Prostate gland (tissue), 2 donors: Measurements from ENCODE around the gene AKT2. TPM values are rescaled to one million over a fixed set of nuclear protein-coding genes. Genes with fewer than 3 reads are reported as not detected.
A peak's percentile ranks its signal among the peaks of the same experiment; 100 is the strongest.

Experiments used
- DNase-seq: peaks from one replicate; pipeline ENCODE4 v3.0.0-alpha.2; 2019; ENCODE audit warnings: low spot score
- H3K27ac ChIP-seq, 2 donors: fragments of 200-600 bp; sonication (generic); 2 replicates each; pipeline ENCODE4 v1.5.1; 2017 to 2019
- H3K27me3 ChIP-seq: fragments of 200-600 bp; sonication (generic); replicated peaks from 2 replicates; pipeline ENCODE4 v1.5.1; 2019; ENCODE audit not compliant: insufficient read depth
- H3K36me3 ChIP-seq, 2 donors: fragments of 200-600 bp; sonication (generic); 1 replicate in 1 of 2; 2 replicates in 1 of 2; pipeline versions ENCODE4 v1.5.1 to v1.8.1; 2017 to 2019
- H3K4me1 ChIP-seq: fragments of 200-600 bp; sonication (generic); replicated peaks from 2 replicates; pipeline ENCODE4 v1.5.1; 2019
- H3K4me3 ChIP-seq, 2 donors: fragments of 200-600 bp; sonication (generic); 2 replicates each; pipeline ENCODE4 v1.5.1; 2017 to 2019
- H3K9me3 ChIP-seq: fragments of 200-600 bp; sonication (generic); 2 replicates; pipeline ENCODE4 v1.5.1; 2017
- POLR2A ChIP-seq: fragments of 450-650 bp; IDR thresholded peaks from one replicate; pipeline ENCODE4 v1.6.1; 2016; ENCODE audit warnings: antibody characterized with exemption, mild to moderate bottlenecking
- POLR2AphosphoS5 ChIP-seq: sonication (generic); formaldehyde crosslinking; IDR thresholded peaks from one replicate; pipeline ENCODE4 v1.6.1; 2017; ENCODE audit warnings: antibody characterized with exemption
- WGBS: methylation state at CpG from one replicate; pipeline ENCODE4 v1.1.5; 2018; 5-methylcytosine and 5-hydroxymethylcytosine counted together
- intact Hi-C: fragments of 100-400 bp; cut with DNase I; formaldehyde crosslinking; loops from one replicate; pipeline ENCODE4 v1.14.2; 2022
- total RNA-seq, 2 donors: library from RNA; depleted of rRNA; stranded (reverse); fragments of >200 nt; gene quantifications; one replicate each; pipeline ENCODE4 v1.1.0, GENCODE V29; 2016
- TF ChIP-seq, protein P1 (sequence below), 4 experiments: fragments of 200-600 bp in 2 of 4; fragments of 450-650 bp in 2 of 4; sonication (generic) in 2 of 4; IDR thresholded peaks; 1 replicate in 3 of 4; 2 replicates in 1 of 4; pipeline ENCODE4 v1.5.1; 2016 to 2019; ENCODE audit warnings: antibody characterized with exemption in 4 of 4, mild to moderate bottlenecking in 2 of 4, moderate library complexity in 2 of 4

AKT2 gene
- total RNA-seq, 2 donors from 2014 or later = 95.3 to 171 TPM

DNA sequence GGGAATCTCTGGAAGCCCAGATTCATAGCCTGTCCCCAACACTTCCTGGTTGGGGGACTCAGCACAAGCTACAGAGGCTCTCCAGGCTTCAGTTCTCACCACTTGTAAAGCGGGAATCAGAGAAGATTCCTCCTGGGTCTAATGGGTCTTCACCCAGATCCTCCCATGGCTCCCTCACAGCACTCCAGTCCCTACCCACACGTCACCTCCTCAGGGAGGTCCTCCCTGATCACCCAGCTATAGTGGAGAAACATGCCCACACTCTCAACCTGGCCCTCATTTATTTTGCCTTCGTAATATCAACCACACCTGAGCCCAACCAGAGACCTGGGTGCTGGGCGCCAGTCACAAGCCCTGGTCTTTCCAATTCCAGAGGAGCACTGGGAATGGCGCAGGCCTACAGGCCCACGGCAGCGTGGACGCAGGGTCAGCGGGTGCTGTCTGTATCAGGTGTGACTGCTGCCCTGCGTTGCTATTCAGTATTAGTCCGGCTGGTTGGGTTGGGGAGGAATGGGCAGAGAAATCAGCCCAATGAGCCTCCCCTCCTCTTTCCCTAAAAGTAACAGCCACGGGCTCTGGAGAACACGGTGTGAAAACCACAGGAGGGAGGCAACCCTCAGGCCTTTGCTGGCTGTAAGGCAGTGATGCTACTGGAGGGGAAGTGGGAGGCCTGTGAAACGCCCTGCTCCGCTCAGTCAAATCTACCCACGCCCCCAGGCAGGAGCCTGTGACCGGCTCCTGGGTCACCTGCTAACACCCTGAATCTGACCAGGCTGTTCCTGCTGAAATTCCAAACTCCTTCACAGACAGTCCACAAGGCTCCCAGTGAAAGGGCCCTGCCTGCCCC, 5.2 kb downstream of the AKT2 start:
- H3K9me3 ChIP-seq = no peaks in the 10 kb centered on the region
- no peaks in the 10 kb centered on the region for H3K36me3 ChIP-seq
- 67% methylated on average over 13 of the region's 17 CpGs for WGBS
- intact Hi-C loops = no loop called here
- TF ChIP-seq POLR2AphosphoS5 = no peak
- TF ChIP-seq POLR2A = no peak
- TF ChIP-seq, protein P1, sequence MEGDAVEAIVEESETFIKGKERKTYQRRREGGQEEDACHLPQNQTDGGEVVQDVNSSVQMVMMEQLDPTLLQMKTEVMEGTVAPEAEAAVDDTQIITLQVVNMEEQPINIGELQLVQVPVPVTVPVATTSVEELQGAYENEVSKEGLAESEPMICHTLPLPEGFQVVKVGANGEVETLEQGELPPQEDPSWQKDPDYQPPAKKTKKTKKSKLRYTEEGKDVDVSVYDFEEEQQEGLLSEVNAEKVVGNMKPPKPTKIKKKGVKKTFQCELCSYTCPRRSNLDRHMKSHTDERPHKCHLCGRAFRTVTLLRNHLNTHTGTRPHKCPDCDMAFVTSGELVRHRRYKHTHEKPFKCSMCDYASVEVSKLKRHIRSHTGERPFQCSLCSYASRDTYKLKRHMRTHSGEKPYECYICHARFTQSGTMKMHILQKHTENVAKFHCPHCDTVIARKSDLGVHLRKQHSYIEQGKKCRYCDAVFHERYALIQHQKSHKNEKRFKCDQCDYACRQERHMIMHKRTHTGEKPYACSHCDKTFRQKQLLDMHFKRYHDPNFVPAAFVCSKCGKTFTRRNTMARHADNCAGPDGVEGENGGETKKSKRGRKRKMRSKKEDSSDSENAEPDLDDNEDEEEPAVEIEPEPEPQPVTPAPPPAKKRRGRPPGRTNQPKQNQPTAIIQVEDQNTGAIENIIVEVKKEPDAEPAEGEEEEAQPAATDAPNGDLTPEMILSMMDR (IDR thresholded peaks at IDR 0.05) = no peak
- H3K4me3 ChIP-seq = no peak overlapping the region
- DNase-seq = no peak
- peaks cover 25% of the 10 kb centered on the region for H3K4me1 ChIP-seq
- peak overlapping the region; percentile 28 to 43 for H3K27ac ChIP-seq
- no peaks in the 10 kb centered on the region for H3K27me3 ChIP-seq

DNA sequence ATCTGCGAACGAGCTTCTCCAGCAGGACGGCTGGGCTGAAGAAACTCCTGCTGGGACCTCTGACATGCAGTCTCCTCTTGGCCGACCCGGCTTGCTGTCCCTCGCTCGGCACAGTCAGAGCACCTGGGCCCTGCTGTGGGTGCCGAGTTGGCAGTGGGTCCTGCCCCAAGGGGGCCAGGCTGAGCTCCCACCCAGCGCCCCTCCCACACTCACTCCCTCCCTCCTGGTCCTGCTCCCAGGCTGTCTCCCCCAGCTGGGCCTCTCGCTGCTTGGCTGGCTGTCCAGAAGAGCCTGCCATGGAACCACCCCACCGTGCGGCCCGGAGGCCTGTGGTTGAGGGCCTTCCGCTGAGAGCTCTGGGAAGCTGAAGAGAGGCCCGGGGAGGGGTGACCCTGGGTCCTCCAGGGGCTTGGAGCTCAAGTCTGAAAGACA, 6.0 kb downstream of the AKT2 start:
- intact Hi-C loops = no loop called here
- DNase-seq = no peak
- no peaks in the 10 kb centered on the region for H3K27me3 ChIP-seq
- peaks cover 32% of the 10 kb centered on the region for H3K4me1 ChIP-seq
- WGBS = 10% methylated on average over 14 of the region's 15 CpGs
- H3K9me3 ChIP-seq = no peaks in the 10 kb centered on the region
- no peaks in the 10 kb centered on the region for H3K36me3 ChIP-seq
- TF ChIP-seq POLR2A = no peak
- TF ChIP-seq POLR2AphosphoS5 = no peak
- TF ChIP-seq, protein P1 (IDR thresholded peaks at IDR 0.05) = no peak
- peak overlapping the region; percentile 28 to 36 for H3K27ac ChIP-seq
- peak overlapping the region in 1 of 2 donors; percentile 6 for H3K4me3 ChIP-seq

DNA sequence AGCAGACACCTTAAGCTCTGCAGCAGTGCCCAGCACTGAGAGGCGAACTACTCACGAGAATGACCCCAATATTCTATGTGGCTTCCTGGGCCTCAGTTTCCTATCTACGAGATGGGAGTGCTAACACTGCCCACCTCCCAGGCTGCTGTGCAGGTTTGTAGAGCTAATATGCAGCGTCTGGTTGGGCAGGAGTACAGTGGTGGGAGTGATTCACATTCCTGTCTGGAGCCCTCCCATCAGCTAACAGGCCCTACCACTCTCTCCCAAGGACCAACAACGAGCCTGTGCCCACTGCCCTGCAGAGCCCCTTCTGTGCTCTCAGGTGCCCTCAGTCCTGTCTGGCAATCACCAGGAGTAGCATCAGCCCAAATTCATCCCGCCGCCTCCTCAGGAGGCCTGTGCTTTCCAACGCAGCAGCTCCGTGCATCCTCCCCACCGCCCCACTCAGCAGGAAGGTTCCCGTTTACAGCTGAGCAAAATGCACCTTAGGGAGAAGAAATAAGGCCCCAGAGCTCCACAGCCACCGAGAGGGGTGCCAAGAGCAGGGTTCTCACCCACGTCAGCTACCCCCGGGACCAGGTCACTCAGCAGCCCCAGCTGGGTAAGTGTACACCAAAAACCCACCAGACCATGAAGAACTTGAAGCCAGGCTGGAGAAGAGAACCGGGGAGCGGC, 6.6 kb downstream of the AKT2 start:
- H3K36me3 ChIP-seq = no peaks in the 10 kb centered on the region
- peak overlapping the region in 1 of 2 donors; percentile 6 for H3K4me3 ChIP-seq
- no peak for DNase-seq
- TF ChIP-seq, protein P1 (IDR thresholded peaks at IDR 0.05) = no peak
- TF ChIP-seq POLR2AphosphoS5 = no peak
- no peak for TF ChIP-seq POLR2A
- H3K27me3 ChIP-seq = no peaks in the 10 kb centered on the region
- H3K4me1 ChIP-seq = peaks cover 29% of the 10 kb centered on the region
- H3K9me3 ChIP-seq = no peaks in the 10 kb centered on the region
- peak overlapping the region; percentile 28 to 36 for H3K27ac ChIP-seq
- intact Hi-C loops = no loop called here
- 63% methylated on average over 16 of the region's 16 CpGs for WGBS

DNA sequence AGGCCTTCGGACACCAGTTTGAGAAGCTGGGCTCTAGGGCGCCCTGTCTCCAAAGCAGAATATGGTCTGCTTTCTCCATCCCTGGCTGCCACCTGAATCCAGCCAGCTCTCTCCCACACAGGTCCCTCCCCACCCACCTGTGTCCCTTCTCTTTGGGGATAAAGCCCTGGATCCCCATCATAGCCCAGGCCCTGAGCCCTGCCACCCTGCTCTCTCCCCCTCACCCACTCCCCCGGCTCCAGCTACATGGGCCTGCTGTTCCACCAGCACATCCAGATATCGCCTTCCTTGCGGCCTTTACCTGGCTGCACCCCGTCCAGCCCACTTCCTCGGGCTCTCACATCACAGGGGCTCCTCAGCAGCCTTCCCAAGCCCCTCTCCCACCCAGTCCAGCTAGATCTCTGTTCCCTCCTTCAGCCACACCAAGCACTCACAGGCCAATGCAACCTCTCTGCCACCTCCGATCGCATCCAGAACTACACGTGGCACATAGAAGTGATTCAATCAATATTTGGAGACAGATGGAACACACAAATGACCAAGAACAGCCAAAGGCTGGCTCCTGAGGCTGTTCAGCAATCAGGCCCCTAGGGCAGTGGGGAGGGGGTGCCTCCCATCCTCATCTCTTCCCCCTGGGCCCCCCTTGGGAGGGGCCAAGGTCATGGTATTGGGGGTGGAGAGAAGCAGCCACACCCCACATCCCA, 7.6 kb downstream of the AKT2 start:
- Histone ChIP-seq H3K4me3 (no peak overlapping the region), H3K27ac (no peak overlapping the region), H3K27me3 (no peaks in the 10 kb centered on the region), H3K36me3 (no peaks in the 10 kb centered on the region), H3K4me1 (peaks cover 28% of the 10 kb centered on the region), H3K9me3 (no peaks in the 10 kb centered on the region)
- DNase-seq = no peak
- 82% methylated on average over 10 of the region's 10 CpGs for WGBS
- TF ChIP-seq POLR2AphosphoS5 = no peak
- TF ChIP-seq, protein P1 (IDR thresholded peaks at IDR 0.05) = no peak
- TF ChIP-seq POLR2A = no peak
- intact Hi-C loops = no loop called here
